HG03575 (cell line): ENCODE data around the gene FGF14.
"Not testable (repeated sequence)": the region's sequence is repeated elsewhere in the genome, so short reads cannot be mapped to it uniquely, and the experiment has no call there.

Experiments used
- ATAC-seq: cut with Tn5 transposase; IDR thresholded peaks from one replicate; pipeline ENCODE4 v1.9.1; 2021; ENCODE audit not compliant: unreplicated experiment, insufficient number of reproducible peaks, low FRiP score; ENCODE audit errors: extremely low read depth

Gene FGF14

GRCh38 chr13:102033386-102033785 is 368.5 kb downstream of the FGF14 start:
- ATAC-seq = no peak

DNA sequence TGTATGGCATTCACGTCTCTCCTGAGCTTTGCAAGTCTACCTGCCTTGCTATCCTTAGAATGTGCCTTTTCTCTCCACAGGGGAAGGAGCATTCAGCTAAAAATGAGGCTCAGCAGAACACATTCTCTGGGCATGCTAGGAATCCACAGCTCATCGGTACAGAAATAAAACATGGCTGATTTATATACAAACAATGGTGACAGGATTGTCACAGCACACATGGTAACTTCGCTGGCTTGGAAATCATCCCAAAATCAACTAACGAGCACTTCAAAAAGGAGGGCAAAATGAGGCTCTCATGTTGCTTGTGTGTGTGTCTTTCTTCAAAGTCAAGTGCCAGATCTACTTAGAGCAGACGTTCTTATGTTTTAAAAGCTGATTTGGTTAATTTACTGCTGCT is 373.0 kb downstream of the FGF14 start:
- ATAC-seq = no peak

- ATAC-seq = no peak
These were observed 373.6 kb downstream of the FGF14 start for GRCh38 chr13:102028206-102028605.

- no peak for ATAC-seq
These were observed 380.1 kb downstream of the FGF14 start for GRCh38 chr13:102021777-102022176.

DNA sequence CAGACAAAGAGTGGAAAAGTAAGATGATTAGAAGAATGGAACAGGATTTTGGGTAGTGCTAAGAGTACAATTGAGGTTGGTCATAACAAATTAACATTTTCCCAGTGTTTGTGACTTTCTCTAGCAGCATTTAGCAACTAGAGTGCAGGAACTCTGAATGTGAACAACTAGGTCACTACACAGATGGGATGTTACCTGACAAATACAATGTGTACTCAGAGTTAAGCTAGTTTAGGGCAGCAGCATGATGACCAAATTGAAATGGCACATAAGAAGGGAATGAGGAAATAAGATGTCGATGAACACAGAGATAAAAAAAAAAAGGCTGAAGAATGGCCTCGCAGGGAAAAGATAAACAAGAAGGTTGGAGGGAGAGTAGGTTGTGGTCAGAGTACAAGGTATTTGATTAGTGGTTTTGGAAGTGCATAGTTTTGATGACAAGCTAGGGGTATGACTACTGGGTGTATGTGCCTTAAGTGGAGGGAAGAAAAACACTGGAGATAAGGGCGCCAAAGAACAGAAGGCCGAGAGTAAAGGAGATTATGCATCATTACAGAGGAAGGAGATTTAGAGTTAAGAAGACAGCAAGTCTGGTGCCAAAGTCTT is 381.1 kb downstream of the FGF14 start:
- no peak for ATAC-seq

DNA sequence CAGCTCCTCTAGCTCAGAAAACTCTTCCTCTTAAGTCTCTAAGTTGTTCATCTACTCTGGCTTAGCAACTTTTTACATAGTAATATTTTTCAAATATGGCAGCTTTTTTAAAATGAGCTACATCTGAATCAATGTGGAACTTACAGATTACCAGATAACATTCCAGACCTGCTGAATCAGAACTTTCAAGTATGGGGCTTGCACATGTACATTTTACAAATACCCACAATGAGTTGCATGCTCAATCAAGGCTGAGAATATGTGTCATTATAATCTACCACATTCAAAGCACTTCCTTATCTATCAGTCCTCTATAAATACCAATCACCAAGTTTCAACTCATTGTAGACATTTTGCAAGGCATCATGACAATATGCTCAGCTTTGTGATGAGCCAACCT is 383.1 kb downstream of the FGF14 start:
- no peak for ATAC-seq

- no peak for ATAC-seq
These were observed 384.6 kb downstream of the FGF14 start for GRCh38 chr13:102017248-102017647.

GRCh38 chr13:102012299-102013293 is 389.3 kb downstream of the FGF14 start:
- no peak for ATAC-seq

- not testable (repeated sequence) for ATAC-seq
These were observed 390.4 kb downstream of the FGF14 start for GRCh38 chr13:102011455-102011854.

GRCh38 chr13:102003848-102004570 is 397.8 kb downstream of the FGF14 start:
- no peak for ATAC-seq

DNA sequence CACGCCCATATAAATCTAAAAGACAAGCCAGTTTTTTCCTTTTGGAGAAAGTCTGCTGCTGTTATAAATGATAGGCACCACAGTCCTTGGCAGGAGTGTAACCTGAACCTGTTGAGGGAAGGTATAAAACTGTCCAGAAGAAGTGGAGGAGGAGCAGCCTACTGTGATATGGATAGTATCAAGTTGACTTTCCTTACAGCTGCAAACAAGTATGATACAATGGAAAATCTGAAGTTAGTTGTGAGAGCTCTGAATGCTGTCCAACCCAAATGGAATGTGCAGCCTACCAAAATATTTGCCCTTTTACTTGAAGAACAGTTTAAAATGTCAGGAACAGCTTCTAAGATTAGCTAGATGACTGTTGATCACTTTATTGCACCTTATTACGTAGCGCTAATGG is 399.6 kb downstream of the FGF14 start:
- ATAC-seq = no peak

DNA sequence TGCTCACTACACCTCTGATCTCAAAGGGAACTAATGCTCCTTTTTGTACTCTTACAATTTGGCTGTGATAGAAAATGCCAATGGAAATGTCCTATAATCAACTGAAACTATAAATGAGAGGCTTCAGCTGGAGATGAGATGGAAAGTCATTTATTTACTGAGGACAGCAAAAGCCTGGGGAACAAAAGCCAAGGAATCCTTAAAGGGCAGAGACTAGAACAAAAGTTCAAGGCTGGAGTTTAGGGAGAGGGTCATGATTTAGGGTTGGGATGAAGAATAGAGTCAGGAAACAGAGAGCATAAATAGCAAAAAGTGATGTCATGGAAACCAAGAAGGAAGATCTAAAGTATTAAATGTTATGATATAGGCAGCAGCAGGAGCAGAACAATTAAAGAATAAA is 401.1 kb downstream of the FGF14 start:
- no peak for ATAC-seq

DNA sequence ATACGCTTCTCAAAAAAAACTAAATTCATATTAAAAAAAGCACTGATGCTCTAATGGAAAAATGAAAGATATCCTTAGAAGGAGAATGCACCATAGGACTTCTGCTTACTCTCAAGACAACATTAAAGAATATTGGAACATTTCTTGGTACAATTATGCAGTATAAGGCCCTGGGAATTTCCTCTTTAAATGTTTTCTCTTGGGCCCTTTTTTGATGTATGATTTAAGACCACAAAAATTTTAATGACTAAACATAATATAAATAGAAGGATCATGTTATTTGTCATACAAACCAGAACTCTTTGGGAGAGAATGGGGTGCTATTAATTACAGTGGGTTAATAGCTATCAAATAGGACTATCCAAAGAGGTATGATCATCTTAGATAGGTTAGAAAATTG is 403.7 kb downstream of the FGF14 start:
- ATAC-seq = no peak

DNA sequence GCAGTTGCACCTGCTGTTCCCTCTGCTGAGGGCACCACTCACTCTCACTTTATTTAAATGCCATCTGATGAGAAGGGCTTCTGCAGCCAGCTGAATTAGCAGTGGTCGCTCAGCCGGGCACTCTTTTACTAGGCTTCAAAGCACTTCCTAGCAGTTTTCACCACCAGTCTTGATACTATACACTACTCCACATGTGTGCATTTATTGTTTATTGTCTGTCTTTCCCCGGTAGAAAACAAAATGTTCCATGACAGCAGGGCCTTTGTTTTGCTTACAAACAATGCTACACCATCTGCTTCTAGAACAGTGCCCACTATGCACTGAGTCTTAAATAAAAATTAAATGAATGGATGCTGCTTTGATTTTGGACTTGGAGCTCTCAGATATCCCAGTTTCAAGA is 404.9 kb downstream of the FGF14 start:
- no peak for ATAC-seq

- no peak for ATAC-seq
These were observed 412.0 kb downstream of the FGF14 start for GRCh38 chr13:101989798-101990350.

- ATAC-seq = no peak
These were observed 413.7 kb downstream of the FGF14 start for GRCh38 chr13:101988140-101988539.

DNA sequence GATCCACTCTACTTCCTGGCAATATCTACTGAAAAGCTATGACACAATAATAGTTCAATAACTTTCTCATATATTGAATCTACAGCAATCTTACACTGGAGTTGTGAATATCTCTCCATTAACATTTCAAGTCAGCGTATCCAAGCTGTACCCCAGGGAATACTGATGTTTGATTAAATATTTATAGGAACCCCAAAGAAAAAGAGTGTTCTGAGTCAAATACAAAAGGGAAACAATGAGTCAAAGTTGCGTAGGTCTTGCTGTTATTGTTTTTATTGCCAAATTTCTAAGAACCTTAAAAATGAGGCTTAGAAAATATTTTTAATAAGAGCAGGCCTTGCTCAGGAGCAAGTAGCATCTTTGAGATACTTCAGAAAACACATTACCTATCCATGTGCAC is 415.5 kb downstream of the FGF14 start:
- ATAC-seq = no peak

- ATAC-seq = no peak
These were observed 416.5 kb downstream of the FGF14 start for GRCh38 chr13:101985321-101985720.

DNA sequence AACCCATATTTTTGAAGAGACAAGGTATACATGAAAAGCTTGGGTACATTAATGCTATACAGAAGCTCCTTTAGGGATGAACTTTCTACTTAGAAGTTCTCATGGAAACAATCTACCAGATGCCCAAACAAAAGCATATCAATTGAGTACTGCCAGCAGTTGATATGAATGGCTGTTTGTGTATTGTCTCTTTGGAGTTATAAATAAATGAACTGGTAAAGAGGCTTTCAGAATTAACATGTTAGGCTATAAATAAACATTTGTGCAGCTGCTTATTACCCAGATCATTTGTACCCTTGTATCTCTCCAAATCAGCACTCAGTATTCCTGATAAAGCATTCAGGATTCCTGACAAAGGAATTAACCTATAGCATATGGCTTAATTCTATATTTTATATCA is 418.9 kb downstream of the FGF14 start:
- no peak for ATAC-seq
